Activated CD4-positive, alpha-beta T cell treated with anti-CD3 and anti-CD28 coated beads for 36 hours (primary cell): ENCODE measurements around the gene THSD4. TPM values are rescaled to one million over a fixed set of nuclear protein-coding genes. Genes with fewer than 3 reads are reported as not detected.
"Not testable (repeated sequence)": the region's sequence is repeated elsewhere in the genome, so short reads cannot be mapped to it uniquely, and the experiment has no call there.

ENCODE experiments used
- ATAC-seq: fragments of 200-7000 bp; cut with Tn5 transposase; one replicate; pipeline ENCODE4 v1.10.0; 2021; ENCODE audit warnings: mild to moderate bottlenecking, moderate library complexity
- CTCF ChIA-PET: fragments of 350-600 bp; sonication (Branson Sonifier 250); formaldehyde crosslinking; loops from one replicate; lab custom pipeline; 2021; ENCODE audit warnings: antibody characterized with exemption; lab: Charles Lee
- POLR2A ChIA-PET: fragments of 350-600 bp; sonication (Branson Sonifier 250); formaldehyde crosslinking; loops from one replicate; lab custom pipeline; 2021; ENCODE audit warnings: antibody characterized with exemption, inconsistent platforms; lab: Charles Lee
- DNase-seq: peaks from one replicate; pipeline ENCODE4 v3.0.0-alpha.2; 2020
- H3K27ac Mint-ChIP-seq: one replicate; pipeline ENCODE4 v1.8.0; 2021; ENCODE audit warnings: mixed read lengths
- H3K27me3 Mint-ChIP-seq: one replicate; pipeline ENCODE4 v1.8.0; 2021; ENCODE audit warnings: mixed read lengths
- H3K36me3 Mint-ChIP-seq: one replicate; pipeline ENCODE4 v1.8.0; 2021; ENCODE audit warnings: low read depth, mixed read lengths
- H3K4me1 Mint-ChIP-seq: one replicate; pipeline ENCODE4 v1.8.0; 2021; ENCODE audit warnings: mixed read lengths
- H3K4me3 Mint-ChIP-seq: one replicate; pipeline ENCODE4 v1.8.0; 2021; ENCODE audit warnings: mild to moderate bottlenecking, moderate library complexity, mixed read lengths
- H3K9me3 Mint-ChIP-seq: one replicate; pipeline ENCODE4 v1.8.0; 2021; ENCODE audit warnings: low read depth, mixed read lengths
- intact Hi-C, 2 experiments: fragments of 100-400 bp; cut with DNase I in 1 of 2; cut with micrococcal nuclease in 1 of 2; formaldehyde crosslinking; loops; one replicate each; pipeline versions ENCODE4 v1.14.2 to v1.15.1; 2022 to 2024; cut with DNase I, micrococcal nuclease
- total RNA-seq, 2 experiments: library from RNA; stranded (reverse); gene quantifications; one replicate each; pipeline ENCODE4 v1.2.3, GENCODE V29; 2021

THSD4 gene
- total RNA-seq, 2 experiments from 2014 or later = not detected

DNA sequence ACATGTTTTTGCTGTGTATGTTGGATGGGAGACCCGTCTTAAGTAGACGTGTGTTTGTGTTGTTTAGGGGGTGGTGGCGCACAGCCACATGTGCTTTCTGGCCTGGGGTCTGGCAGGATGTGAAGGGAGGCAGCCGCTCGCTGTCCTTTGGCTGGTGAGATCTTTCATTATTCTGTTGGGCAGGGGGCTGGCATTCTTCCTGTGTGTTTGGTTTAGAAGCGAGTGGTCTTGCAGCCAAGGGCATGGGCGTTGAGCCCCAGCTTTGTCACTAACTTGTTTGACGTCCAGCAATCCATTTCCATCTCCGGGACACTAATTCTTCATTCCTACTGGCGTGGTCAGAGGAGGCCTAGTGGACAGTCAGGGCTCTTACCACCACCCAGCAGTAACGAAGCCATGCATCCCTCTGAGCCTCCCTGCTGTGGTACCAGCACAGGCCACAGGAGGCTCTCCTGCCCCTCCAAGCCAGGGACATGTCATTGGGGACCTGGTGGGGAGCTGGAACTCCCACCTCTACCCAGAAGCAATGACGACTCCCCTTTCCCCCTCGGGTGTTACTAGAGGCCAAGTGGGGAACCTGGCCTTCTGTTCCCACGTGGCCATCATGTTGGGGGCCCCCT lies 10.7 kb downstream of the THSD4 start:
- DNase-seq (no peak), ATAC-seq (no peak)
- intact Hi-C loops = no loop called here
- no peaks in the 10 kb centered on the region for H3K36me3 Mint-ChIP-seq
- ChIA-PET POLR2A (no interaction called here), CTCF (interaction anchor here (0.6 kb wide), 1 partner anchor 589 kb away, joined by 3 read pairs; no protein-coding TSS in a partner anchor)
- no peaks in the 10 kb centered on the region for H3K4me1 Mint-ChIP-seq
- peaks cover 15% of the 10 kb centered on the region for H3K27me3 Mint-ChIP-seq
- no peak overlapping the region for H3K4me3 Mint-ChIP-seq
- no peaks in the 10 kb centered on the region for H3K9me3 Mint-ChIP-seq
- no peak overlapping the region for H3K27ac Mint-ChIP-seq

GRCh38 chr15:71127083-71127482 lies 11.8 kb downstream of the THSD4 start:
- intact Hi-C loops = no loop called here
- H3K36me3 Mint-ChIP-seq = no peaks in the 10 kb centered on the region
- H3K9me3 Mint-ChIP-seq = no peaks in the 10 kb centered on the region
- peaks cover 18% of the 10 kb centered on the region for H3K27me3 Mint-ChIP-seq
- DNase-seq = no peak
- ATAC-seq = no peak
- H3K27ac Mint-ChIP-seq = no peak overlapping the region
- no peaks in the 10 kb centered on the region for H3K4me1 Mint-ChIP-seq
- ChIA-PET CTCF (interaction anchor here (1.4 kb wide), 1 partner anchor 19 kb away, joined by 4 read pairs; no protein-coding TSS in a partner anchor), POLR2A (no interaction called here)
- no peak overlapping the region for H3K4me3 Mint-ChIP-seq

GRCh38 chr15:71128159-71128558 lies 12.9 kb downstream of the THSD4 start:
- intact Hi-C loops, H3K9me3 Mint-ChIP-seq, ATAC-seq, H3K4me3 Mint-ChIP-seq, H3K36me3 Mint-ChIP-seq, H3K27ac Mint-ChIP-seq, H3K4me1 Mint-ChIP-seq, POLR2A ChIA-PET, DNase-seq: not testable (repeated sequence)
- H3K27me3 Mint-ChIP-seq = peaks cover 16% of the 10 kb centered on the region
- CTCF ChIA-PET = interaction anchor here (1.4 kb wide), 1 partner anchor 20 kb away, joined by 4 read pairs; no protein-coding TSS in a partner anchor

GRCh38 chr15:71128939-71129562 lies 13.8 kb downstream of the THSD4 start:
- no peak overlapping the region for H3K4me3 Mint-ChIP-seq
- no peaks in the 10 kb centered on the region for H3K9me3 Mint-ChIP-seq
- H3K4me1 Mint-ChIP-seq = no peaks in the 10 kb centered on the region
- no peak overlapping the region for H3K27ac Mint-ChIP-seq
- no peaks in the 10 kb centered on the region for H3K36me3 Mint-ChIP-seq
- ChIA-PET POLR2A (no interaction called here), CTCF (no interaction called here)
- H3K27me3 Mint-ChIP-seq = peaks cover 19% of the 10 kb centered on the region
- no peak for DNase-seq
- intact Hi-C loops = no loop called here
- no peak for ATAC-seq

DNA sequence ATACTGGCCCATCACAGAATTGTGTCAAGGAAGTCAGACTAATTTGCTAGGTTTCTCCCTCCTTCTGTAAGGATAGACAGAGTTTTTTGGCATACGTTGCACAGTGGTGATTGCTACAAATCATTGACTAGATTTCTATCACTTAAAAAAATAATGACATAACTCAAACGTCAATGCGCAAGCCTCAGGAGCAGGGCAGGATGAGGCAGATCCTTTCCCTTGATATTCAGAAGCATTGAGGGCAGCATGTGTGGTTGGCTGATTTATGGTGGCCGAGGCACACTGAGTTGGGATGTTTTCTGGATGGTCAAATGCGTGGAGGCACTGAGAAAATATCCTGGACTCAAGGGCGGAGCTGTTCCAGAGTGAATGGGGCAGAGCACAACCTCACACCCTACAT lies 14.4 kb downstream of the THSD4 start:
- peaks cover 21% of the 10 kb centered on the region for H3K27me3 Mint-ChIP-seq
- ATAC-seq (no peak), DNase-seq (no peak)
- H3K4me3 Mint-ChIP-seq = no peak overlapping the region
- no peaks in the 10 kb centered on the region for H3K36me3 Mint-ChIP-seq
- ChIA-PET CTCF (no interaction called here), POLR2A (no interaction called here)
- no peaks in the 10 kb centered on the region for H3K4me1 Mint-ChIP-seq
- no peaks in the 10 kb centered on the region for H3K9me3 Mint-ChIP-seq
- intact Hi-C loops = no loop called here
- H3K27ac Mint-ChIP-seq = no peak overlapping the region

DNA sequence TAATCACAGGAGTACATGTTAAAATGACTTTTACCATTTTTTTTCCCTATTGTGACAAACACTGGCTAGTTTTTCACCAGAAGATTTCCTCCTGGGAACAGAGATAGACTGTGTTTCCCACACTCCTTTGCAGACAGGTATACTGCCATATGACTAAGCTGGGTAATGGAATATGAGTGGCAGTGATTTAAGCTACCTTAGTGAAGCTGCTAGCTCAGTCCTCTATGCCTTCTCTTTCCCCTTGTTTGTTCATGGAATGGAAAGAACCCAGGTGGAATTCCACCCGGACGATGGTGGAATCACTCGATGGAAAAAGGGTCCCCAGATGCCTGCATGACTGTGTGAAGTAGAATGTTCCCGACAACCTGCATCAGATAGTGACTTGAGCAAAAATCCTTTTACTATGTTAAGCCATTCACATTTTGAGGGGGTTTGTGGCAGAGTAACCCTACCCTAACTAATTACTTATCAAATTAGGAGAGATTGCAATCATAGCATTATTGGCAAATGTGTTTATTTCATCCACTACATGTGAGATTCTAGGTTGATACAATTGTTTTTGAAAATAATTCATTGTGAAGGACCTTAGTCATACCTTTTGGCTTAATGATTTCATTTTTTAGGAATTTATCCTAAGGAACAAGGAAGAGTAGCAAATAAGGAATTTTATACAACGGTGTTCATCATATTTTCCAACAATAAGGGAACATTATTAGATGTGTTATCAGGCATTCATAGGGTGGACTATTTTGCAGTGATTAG lies 16.5 kb downstream of the THSD4 start:
- no peaks in the 10 kb centered on the region for H3K36me3 Mint-ChIP-seq
- H3K27ac Mint-ChIP-seq = no peak overlapping the region
- H3K27me3 Mint-ChIP-seq = peaks cover 15% of the 10 kb centered on the region
- DNase-seq (no peak), ATAC-seq (no peak)
- no peaks in the 10 kb centered on the region for H3K4me1 Mint-ChIP-seq
- no peaks in the 10 kb centered on the region for H3K9me3 Mint-ChIP-seq
- no peak overlapping the region for H3K4me3 Mint-ChIP-seq
- intact Hi-C loops = no loop called here
- ChIA-PET POLR2A (no interaction called here), CTCF (no interaction called here)

GRCh38 chr15:71133747-71134472 lies 18.6 kb downstream of the THSD4 start:
- H3K27me3 Mint-ChIP-seq = peaks cover 14% of the 10 kb centered on the region
- H3K4me1 Mint-ChIP-seq = no peaks in the 10 kb centered on the region
- H3K27ac Mint-ChIP-seq = no peak overlapping the region
- DNase-seq (no peak), ATAC-seq (no peak)
- no peaks in the 10 kb centered on the region for H3K36me3 Mint-ChIP-seq
- ChIA-PET POLR2A (no interaction called here), CTCF (no interaction called here)
- H3K9me3 Mint-ChIP-seq = no peaks in the 10 kb centered on the region
- no peak overlapping the region for H3K4me3 Mint-ChIP-seq
- intact Hi-C loops = no loop called here

- no peak overlapping the region for H3K27ac Mint-ChIP-seq
- no peaks in the 10 kb centered on the region for H3K4me1 Mint-ChIP-seq
- no peak for DNase-seq
- peaks cover 19% of the 10 kb centered on the region for H3K27me3 Mint-ChIP-seq
- ChIA-PET POLR2A (no interaction called here), CTCF (no interaction called here)
- no peaks in the 10 kb centered on the region for H3K36me3 Mint-ChIP-seq
- H3K9me3 Mint-ChIP-seq = no peaks in the 10 kb centered on the region
- H3K4me3 Mint-ChIP-seq = no peak overlapping the region
- intact Hi-C loops = no loop called here
- no peak for ATAC-seq
Measured at GRCh38 chr15:71136159-71136783, 21.0 kb downstream of the THSD4 start.

GRCh38 chr15:71136793-71137518 lies 21.7 kb downstream of the THSD4 start:
- Mint-ChIP-seq H3K9me3 (no peaks in the 10 kb centered on the region), H3K36me3 (no peaks in the 10 kb centered on the region), H3K27me3 (peaks cover 15% of the 10 kb centered on the region), H3K4me3 (no peak overlapping the region), H3K4me1 (no peaks in the 10 kb centered on the region), H3K27ac (no peak overlapping the region)
- DNase-seq (no peak), ATAC-seq (no peak)
- ChIA-PET CTCF (no interaction called here), POLR2A (no interaction called here)
- intact Hi-C loops = no loop called here

DNA sequence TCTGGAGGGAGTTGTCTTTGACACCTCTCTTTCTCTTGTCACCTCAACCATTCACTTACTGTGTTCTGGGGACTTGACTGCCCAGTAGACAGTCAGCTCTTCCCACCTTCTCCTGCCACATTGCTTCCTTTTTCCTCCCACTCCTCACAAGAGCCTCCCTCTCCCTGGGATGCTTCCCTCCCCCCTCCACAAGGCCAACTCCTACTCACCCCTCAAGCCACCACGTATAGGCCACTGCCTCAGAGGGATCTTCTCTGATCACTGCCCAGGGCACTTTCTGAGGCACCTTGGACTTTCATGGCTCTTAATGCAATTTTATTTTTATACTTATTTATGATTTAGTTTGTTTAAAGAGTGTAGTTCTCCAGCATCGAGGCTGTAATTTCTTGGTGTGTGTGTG lies 23.2 kb downstream of the THSD4 start:
- Mint-ChIP-seq H3K4me1 (no peaks in the 10 kb centered on the region), H3K27me3 (peaks cover 17% of the 10 kb centered on the region), H3K36me3 (no peaks in the 10 kb centered on the region), H3K9me3 (no peaks in the 10 kb centered on the region), H3K4me3 (no peak overlapping the region), H3K27ac (no peak overlapping the region)
- DNase-seq = no peak
- no peak for ATAC-seq
- ChIA-PET CTCF (no interaction called here), POLR2A (no interaction called here)
- intact Hi-C loops = no loop called here

GRCh38 chr15:71139241-71139640 lies 24.0 kb downstream of the THSD4 start:
- Mint-ChIP-seq H3K4me1 (no peaks in the 10 kb centered on the region), H3K27me3 (peaks cover 18% of the 10 kb centered on the region), H3K9me3 (no peaks in the 10 kb centered on the region), H3K27ac (no peak overlapping the region), H3K4me3 (no peak overlapping the region), H3K36me3 (no peaks in the 10 kb centered on the region)
- POLR2A ChIA-PET = no interaction called here
- ATAC-seq (no peak), DNase-seq (no peak)
- intact Hi-C loops = no loop called here
- CTCF ChIA-PET = no interaction called here
